Vagina (tissue), 2 donors: Measurements from ENCODE around the gene ABHD8.

Experiments used
- CTCF ChIP-seq, 3 experiments: fragments of 450-650 bp in 2 of 3; fragments of 200-600 bp in 1 of 3; sonication (generic) in 1 of 3; IDR thresholded peaks; one replicate each; pipeline ENCODE4 v1.5.1; 2017 to 2019; ENCODE audit warnings: antibody characterized with exemption in 3 of 3, mild to moderate bottlenecking in 2 of 3, moderate library complexity in 2 of 3
- POLR2A ChIP-seq, 2 donors: fragments of 450-650 bp; IDR thresholded peaks; one replicate each; pipeline ENCODE4 v1.6.1; 2017; ENCODE audit warnings: antibody characterized with exemption in 2 of 2, mild to moderate bottlenecking in 2 of 2, moderate library complexity in 2 of 2
- POLR2AphosphoS5 ChIP-seq, 2 donors: sonication (generic); formaldehyde crosslinking; IDR thresholded peaks; one replicate each; pipeline ENCODE4 v1.9.0; 2017; ENCODE audit warnings: antibody characterized with exemption in 2 of 2, mild to moderate bottlenecking in 2 of 2, low read depth in 1 of 2; ENCODE audit not compliant: insufficient read depth in 1 of 2

GRCh38 chr19:17282488-17283125 lies 20.6 kb downstream of the ABHD8 start:
- TF ChIP-seq POLR2A (IDR thresholded peaks at IDR 0.05): no peak
- peak; percentile 76 to 92 (median 91) for TF ChIP-seq CTCF (IDR thresholded peaks at IDR 0.05)
- TF ChIP-seq POLR2AphosphoS5 (IDR thresholded peaks at IDR 0.05; ENCODE audit: insufficient read depth in 1 of 2, low read depth in 1 of 2): no peak
